GM21528 (cell line): ENCODE data around the gene MSANTD7.

ENCODE experiments used
- ATAC-seq: cut with Tn5 transposase; IDR thresholded peaks from one replicate; pipeline ENCODE4 v1.9.1; 2021; ENCODE audit warnings: mild to moderate bottlenecking, moderate library complexity; ENCODE audit not compliant: unreplicated experiment, low FRiP score

The MSANTD7 gene

GRCh38 chr10:14879124-14879927 is 41.2 kb downstream of the MSANTD7 start:
- ATAC-seq: peak; percentile 33

- ATAC-seq: no peak
Measured at GRCh38 chr10:14879928-14880193, 41.8 kb downstream of the MSANTD7 start.

- no peak for ATAC-seq
Measured at GRCh38 chr10:14880229-14880628, 42.1 kb downstream of the MSANTD7 start.

GRCh38 chr10:14884082-14884481 is 46.0 kb downstream of the MSANTD7 start:
- ATAC-seq: no peak
